ENCODE data around the gene ADAM30. TPM values are rescaled to one million over a fixed set of nuclear protein-coding genes. Genes with fewer than 3 reads are reported as not detected.
A peak's percentile ranks its signal among the peaks of the same experiment; 100 is the strongest.

Gene ADAM30
- total RNA-seq: not detected in 2 replicates

DNA sequence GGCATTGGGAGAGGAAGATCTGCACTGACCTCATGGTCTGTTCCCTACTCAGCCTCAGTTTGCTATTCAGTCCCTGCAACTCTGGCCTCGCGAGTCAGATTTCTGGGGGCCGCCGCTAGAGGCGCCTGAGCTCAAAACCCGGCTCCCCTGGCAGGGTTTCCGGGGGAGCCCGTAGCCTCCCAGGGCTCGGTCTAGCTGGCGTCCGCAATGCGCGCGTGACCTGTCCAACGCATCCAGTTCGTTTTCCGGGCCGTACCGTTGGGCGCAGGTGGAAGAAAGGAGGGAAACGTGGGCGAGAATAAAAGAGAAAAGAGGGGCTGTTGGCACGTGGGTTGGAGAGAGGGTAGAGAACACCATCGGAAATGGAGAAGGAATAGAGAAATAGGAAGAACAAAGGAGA lies at the start of gene ADAM30:
ADAM30 (minus strand) TSS at position 213 of the 400 bp plus-strand sequence; CDS start at position 34, 179 bp downstream.
- intact Hi-C loops (cut with micrococcal nuclease): no loop called here
- Mint-ChIP-seq H3K9me3 (no peaks in the 10 kb centered on the region), H3K27ac (no peak within 1 kb of the TSS), H3K36me3 (ENCODE audit: low read depth) (no peaks in the 10 kb centered on the region), H3K4me3 (ENCODE audit: low read depth) (no peak within 1 kb of the TSS), H3K4me1 (ENCODE audit: low read depth) (peaks cover 19% of the 10 kb centered on the region), H3K27me3 (ENCODE audit: low read depth) (peaks cover 17% of the 10 kb centered on the region)
- no peak for DNase-seq (ENCODE audit: low spot score)

DNA sequence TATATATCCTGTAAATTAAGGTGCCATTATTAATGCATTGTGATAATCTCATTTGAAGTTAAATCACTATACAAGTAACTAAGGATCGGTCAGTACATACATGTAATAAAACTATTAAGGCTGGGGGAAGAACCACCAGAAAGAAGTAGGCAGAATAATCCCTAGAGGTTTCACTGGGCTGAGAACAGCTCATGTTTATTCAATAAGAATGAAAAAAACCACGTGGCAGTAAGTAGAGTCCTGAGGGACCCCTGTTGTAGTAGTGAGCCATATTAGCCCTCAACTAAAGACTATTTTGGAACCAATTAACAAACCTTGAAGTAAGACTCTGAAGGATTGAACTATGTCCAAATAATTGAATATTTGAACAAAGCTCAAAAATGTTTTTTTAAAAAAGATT lies 46.9 kb upstream of the ADAM30 start:
- no peak overlapping the region for H3K4me3 Mint-ChIP-seq (ENCODE audit: low read depth)
- peaks cover 55% of the 10 kb centered on the region for H3K36me3 Mint-ChIP-seq (ENCODE audit: low read depth)
- no peaks in the 10 kb centered on the region for H3K9me3 Mint-ChIP-seq
- intact Hi-C loops (cut with micrococcal nuclease): no loop called here
- H3K4me1 Mint-ChIP-seq (ENCODE audit: low read depth): peaks cover 4% of the 10 kb centered on the region
- H3K27ac Mint-ChIP-seq: no peak overlapping the region
- H3K27me3 Mint-ChIP-seq (ENCODE audit: low read depth): no peaks in the 10 kb centered on the region
- no peak for DNase-seq (ENCODE audit: low spot score)

DNA sequence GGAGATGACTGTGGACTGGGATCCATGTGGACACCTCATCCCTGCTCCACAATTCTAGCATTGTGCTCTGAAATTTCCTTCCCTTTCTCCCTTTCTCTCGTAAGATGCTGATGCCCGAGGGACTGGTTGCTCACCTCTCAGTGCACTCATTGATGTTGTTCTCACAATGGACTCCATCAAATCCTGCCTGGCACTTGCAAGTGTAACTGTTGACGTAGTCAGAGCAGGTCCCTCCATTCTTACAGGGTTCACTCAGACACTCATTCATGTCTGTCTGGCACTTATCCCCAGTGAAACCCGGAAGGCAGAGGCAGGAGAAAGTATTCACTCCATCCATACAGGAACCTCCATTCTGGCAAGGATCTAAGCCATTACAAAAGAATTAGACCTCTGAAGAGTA lies 45.1 kb upstream of the ADAM30 start:
- Mint-ChIP-seq H3K9me3 (no peaks in the 10 kb centered on the region), H3K4me3 (ENCODE audit: low read depth) (no peak overlapping the region), H3K27ac (no peak overlapping the region), H3K27me3 (ENCODE audit: low read depth) (no peaks in the 10 kb centered on the region), H3K4me1 (ENCODE audit: low read depth) (peaks cover 4% of the 10 kb centered on the region), H3K36me3 (ENCODE audit: low read depth) (peaks cover 54% of the 10 kb centered on the region)
- intact Hi-C loops (cut with micrococcal nuclease): no loop called here
- no peak for DNase-seq (ENCODE audit: low spot score)

- Mint-ChIP-seq H3K36me3 (ENCODE audit: low read depth) (peaks cover 59% of the 10 kb centered on the region), H3K9me3 (no peaks in the 10 kb centered on the region), H3K27ac (no peak overlapping the region), H3K4me1 (ENCODE audit: low read depth) (peaks cover 4% of the 10 kb centered on the region), H3K27me3 (ENCODE audit: low read depth) (no peaks in the 10 kb centered on the region), H3K4me3 (ENCODE audit: low read depth) (no peak overlapping the region)
- intact Hi-C loops (cut with micrococcal nuclease): no loop called here
- no peak for DNase-seq (ENCODE audit: low spot score)
Measured at GRCh38 chr1:119940697-119941096, 44.4 kb upstream of the ADAM30 start.

- Mint-ChIP-seq H3K4me1 (ENCODE audit: low read depth) (peaks cover 2% of the 10 kb centered on the region), H3K36me3 (ENCODE audit: low read depth) (peaks cover 82% of the 10 kb centered on the region), H3K4me3 (ENCODE audit: low read depth) (no peak overlapping the region), H3K9me3 (peaks cover 12% of the 10 kb centered on the region), H3K27me3 (ENCODE audit: low read depth) (no peaks in the 10 kb centered on the region), H3K27ac (no peak overlapping the region)
- intact Hi-C loops (cut with micrococcal nuclease): no loop called here
- no peak for DNase-seq (ENCODE audit: low spot score)
Measured at GRCh38 chr1:119937198-119937597, 40.9 kb upstream of the ADAM30 start.

GRCh38 chr1:119935915-119936314 lies 39.6 kb upstream of the ADAM30 start:
- H3K27ac Mint-ChIP-seq: peak overlapping the region; percentile 1
- peaks cover 12% of the 10 kb centered on the region for H3K9me3 Mint-ChIP-seq
- intact Hi-C loops (cut with micrococcal nuclease): no loop called here
- H3K4me1 Mint-ChIP-seq (ENCODE audit: low read depth): no peaks in the 10 kb centered on the region
- no peak overlapping the region for H3K4me3 Mint-ChIP-seq (ENCODE audit: low read depth)
- DNase-seq (ENCODE audit: low spot score): no peak
- H3K27me3 Mint-ChIP-seq (ENCODE audit: low read depth): no peaks in the 10 kb centered on the region
- peaks cover 71% of the 10 kb centered on the region for H3K36me3 Mint-ChIP-seq (ENCODE audit: low read depth)

DNA sequence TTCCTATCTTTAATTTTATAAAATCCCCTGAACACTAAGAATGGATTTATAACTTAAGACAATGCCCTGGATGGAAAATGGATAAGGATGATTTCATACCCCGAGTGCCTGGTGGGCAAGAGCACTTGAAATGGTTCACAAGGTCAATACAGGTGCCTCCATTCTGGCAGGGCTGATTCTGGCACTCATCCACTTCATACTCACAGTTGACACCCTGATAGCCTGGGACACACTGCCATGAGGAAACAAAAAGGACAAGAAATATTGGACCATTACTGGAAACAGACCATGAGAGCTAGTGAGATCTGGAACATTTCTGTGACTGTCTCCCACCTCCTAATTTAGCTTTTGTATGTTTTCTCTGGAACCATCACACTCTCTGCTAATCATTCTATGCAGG lies 39.1 kb upstream of the ADAM30 start:
- H3K4me1 Mint-ChIP-seq (ENCODE audit: low read depth): no peaks in the 10 kb centered on the region
- H3K9me3 Mint-ChIP-seq: peaks cover 12% of the 10 kb centered on the region
- no peaks in the 10 kb centered on the region for H3K27me3 Mint-ChIP-seq (ENCODE audit: low read depth)
- peaks cover 68% of the 10 kb centered on the region for H3K36me3 Mint-ChIP-seq (ENCODE audit: low read depth)
- H3K4me3 Mint-ChIP-seq (ENCODE audit: low read depth): no peak overlapping the region
- intact Hi-C loops (cut with micrococcal nuclease): no loop called here
- H3K27ac Mint-ChIP-seq: peak overlapping the region; percentile 1
- no peak for DNase-seq (ENCODE audit: low spot score)

GRCh38 chr1:119933397-119933796 lies 37.1 kb upstream of the ADAM30 start:
- DNase-seq (ENCODE audit: low spot score): no peak
- intact Hi-C loops (cut with micrococcal nuclease): no loop called here
- Mint-ChIP-seq H3K36me3 (ENCODE audit: low read depth) (peaks cover 58% of the 10 kb centered on the region), H3K9me3 (peaks cover 12% of the 10 kb centered on the region), H3K4me1 (ENCODE audit: low read depth) (no peaks in the 10 kb centered on the region), H3K4me3 (ENCODE audit: low read depth) (no peak overlapping the region), H3K27me3 (ENCODE audit: low read depth) (no peaks in the 10 kb centered on the region), H3K27ac (no peak overlapping the region)

DNA sequence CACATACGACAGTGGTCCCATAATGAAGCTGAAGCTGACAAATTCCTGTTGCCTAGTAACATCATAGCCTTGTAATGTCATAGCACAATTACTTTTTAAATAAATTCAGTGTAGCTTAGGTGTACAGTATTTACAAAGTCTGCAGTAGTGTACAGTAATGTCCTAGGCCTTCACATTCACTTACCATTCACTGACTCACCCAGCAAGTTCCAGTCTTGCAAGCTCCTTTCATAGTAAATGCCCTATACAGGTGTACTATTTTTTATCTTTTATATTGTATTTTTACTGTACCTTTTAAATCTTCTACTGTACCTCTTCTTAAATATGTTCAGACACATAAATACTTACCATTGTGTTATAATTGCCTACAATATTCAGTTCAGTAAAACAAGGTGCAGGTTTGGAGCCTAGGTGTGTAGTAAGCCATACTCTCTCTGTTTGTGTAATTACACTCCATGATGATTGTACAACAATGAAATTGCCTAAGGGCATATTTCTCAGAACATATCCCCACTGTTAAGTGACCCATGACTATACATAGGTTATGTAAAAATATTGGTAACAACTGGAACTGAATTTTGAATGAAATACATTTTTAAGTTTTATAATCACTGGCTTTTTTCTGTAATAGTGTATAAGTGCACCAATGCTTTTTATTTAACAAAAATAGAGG lies 33.5 kb upstream of the ADAM30 start:
- DNase-seq (ENCODE audit: low spot score): no peak
- H3K9me3 Mint-ChIP-seq: peaks cover 12% of the 10 kb centered on the region
- intact Hi-C loops (cut with micrococcal nuclease): no loop called here
- peaks cover 59% of the 10 kb centered on the region for H3K36me3 Mint-ChIP-seq (ENCODE audit: low read depth)
- no peaks in the 10 kb centered on the region for H3K27me3 Mint-ChIP-seq (ENCODE audit: low read depth)
- no peaks in the 10 kb centered on the region for H3K4me1 Mint-ChIP-seq (ENCODE audit: low read depth)
- no peak overlapping the region for H3K27ac Mint-ChIP-seq
- no peak overlapping the region for H3K4me3 Mint-ChIP-seq (ENCODE audit: low read depth)

- H3K27ac Mint-ChIP-seq: no peak overlapping the region
- no peaks in the 10 kb centered on the region for H3K4me1 Mint-ChIP-seq (ENCODE audit: low read depth)
- H3K27me3 Mint-ChIP-seq (ENCODE audit: low read depth): no peaks in the 10 kb centered on the region
- H3K4me3 Mint-ChIP-seq (ENCODE audit: low read depth): no peak overlapping the region
- no peaks in the 10 kb centered on the region for H3K9me3 Mint-ChIP-seq
- intact Hi-C loops (cut with micrococcal nuclease): no loop called here
- H3K36me3 Mint-ChIP-seq (ENCODE audit: low read depth): peaks cover 61% of the 10 kb centered on the region
- no peak for DNase-seq (ENCODE audit: low spot score)
Measured at GRCh38 chr1:119926553-119926952, 30.2 kb upstream of the ADAM30 start.

- H3K4me3 Mint-ChIP-seq (ENCODE audit: low read depth): no peak overlapping the region
- H3K9me3 Mint-ChIP-seq: no peaks in the 10 kb centered on the region
- peaks cover 72% of the 10 kb centered on the region for H3K36me3 Mint-ChIP-seq (ENCODE audit: low read depth)
- intact Hi-C loops (cut with micrococcal nuclease): no loop called here
- H3K4me1 Mint-ChIP-seq (ENCODE audit: low read depth): no peaks in the 10 kb centered on the region
- H3K27ac Mint-ChIP-seq: no peak overlapping the region
- H3K27me3 Mint-ChIP-seq (ENCODE audit: low read depth): no peaks in the 10 kb centered on the region
- DNase-seq (ENCODE audit: low spot score): no peak
Measured at GRCh38 chr1:119924948-119925898, 28.9 kb upstream of the ADAM30 start.

DNA sequence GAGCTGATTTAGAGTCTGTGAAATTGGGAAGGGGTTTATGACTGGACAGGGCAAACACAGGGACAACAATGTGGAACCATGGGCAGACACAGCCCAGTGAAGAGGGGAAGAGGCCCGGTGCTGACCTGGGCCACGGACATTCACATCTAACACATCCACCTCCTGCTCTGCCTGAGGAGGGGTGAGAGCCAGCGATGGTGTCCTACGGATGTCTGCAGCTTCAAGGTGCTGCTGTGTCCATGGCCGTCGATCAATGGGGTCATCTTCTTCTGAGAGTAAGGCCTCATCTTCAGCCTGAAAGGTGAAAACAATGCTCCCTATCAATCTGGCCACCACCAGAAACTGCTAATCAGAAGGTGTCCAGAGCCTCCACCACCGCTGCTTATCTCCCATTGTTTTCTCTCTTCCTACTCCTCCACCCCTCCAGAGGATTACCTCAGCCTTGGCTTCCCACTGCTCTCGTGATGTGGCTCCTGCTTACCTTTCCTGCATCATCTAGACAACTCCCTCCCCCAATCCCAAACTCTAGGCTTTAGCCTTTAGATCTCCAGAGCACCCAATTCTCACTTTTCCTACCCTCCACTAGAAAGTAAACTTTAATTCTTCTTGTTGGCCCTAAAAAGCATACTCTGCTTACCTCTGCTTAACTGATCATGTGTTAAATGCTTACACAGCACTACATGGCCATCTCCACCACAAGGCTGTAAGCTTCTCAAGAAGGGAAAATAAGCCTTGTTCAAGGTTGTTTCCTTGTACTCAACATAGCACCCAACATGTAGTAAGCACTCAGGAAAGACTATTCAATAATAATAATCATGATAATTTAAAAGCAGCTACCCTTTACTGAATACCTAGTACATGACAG lies 24.0 kb upstream of the ADAM30 start:
- Mint-ChIP-seq H3K4me3 (ENCODE audit: low read depth) (no peak overlapping the region), H3K36me3 (ENCODE audit: low read depth) (peaks cover 82% of the 10 kb centered on the region), H3K9me3 (no peaks in the 10 kb centered on the region), H3K4me1 (ENCODE audit: low read depth) (no peaks in the 10 kb centered on the region), H3K27me3 (ENCODE audit: low read depth) (no peaks in the 10 kb centered on the region), H3K27ac (no peak overlapping the region)
- intact Hi-C loops (cut with micrococcal nuclease): no loop called here
- no peak for DNase-seq (ENCODE audit: low spot score)
